ENCODE measurements around the gene ADAP1.
"Not testable (repeated sequence)": the region's sequence is repeated elsewhere in the genome, so short reads cannot be mapped to it uniquely, and the experiment has no call there.

The ADAP1 gene

GRCh38 chr7:875476-876076 is 78.9 kb downstream of the ADAP1 start:
- no peak for DNase-seq

- no peak for DNase-seq
Observed at GRCh38 chr7:875051-875450, 79.4 kb downstream of the ADAP1 start.

GRCh38 chr7:874031-874749 is 80.3 kb downstream of the ADAP1 start:
- no peak for DNase-seq

- no peak for DNase-seq
Observed at GRCh38 chr7:873367-874002, 81.0 kb downstream of the ADAP1 start.

GRCh38 chr7:872685-873084 is 81.8 kb downstream of the ADAP1 start:
- not testable (repeated sequence) for DNase-seq

- DNase-seq: no peak
Observed at GRCh38 chr7:871900-872537, 82.5 kb downstream of the ADAP1 start.

GRCh38 chr7:869348-869747 is 85.1 kb downstream of the ADAP1 start:
- no peak for DNase-seq

GRCh38 chr7:868189-868486 is 86.3 kb downstream of the ADAP1 start:
- no peak for DNase-seq

- DNase-seq: no peak
Observed at GRCh38 chr7:867406-868188, 86.9 kb downstream of the ADAP1 start.

- DNase-seq: no peak
Observed at GRCh38 chr7:867001-867405, 87.5 kb downstream of the ADAP1 start.

GRCh38 chr7:865921-866320 is 88.6 kb downstream of the ADAP1 start:
- no peak for DNase-seq

GRCh38 chr7:863106-863505 is 91.4 kb downstream of the ADAP1 start:
- no peak for DNase-seq

- DNase-seq: no peak
Observed at GRCh38 chr7:862157-862556, 92.3 kb downstream of the ADAP1 start.

GRCh38 chr7:861222-861621 is 93.3 kb downstream of the ADAP1 start:
- DNase-seq: no peak

- no peak for DNase-seq
Observed at GRCh38 chr7:860149-860548, 94.3 kb downstream of the ADAP1 start.

GRCh38 chr7:859359-860030 is 95.0 kb downstream of the ADAP1 start:
- DNase-seq: no peak

- no peak for DNase-seq
Observed at GRCh38 chr7:857661-858060, 96.8 kb downstream of the ADAP1 start.

- DNase-seq: no peak
Observed at GRCh38 chr7:856444-857095, 97.9 kb downstream of the ADAP1 start.

GRCh38 chr7:855686-856369 is 98.7 kb downstream of the ADAP1 start:
- DNase-seq: no peak

- DNase-seq: no peak
Observed at GRCh38 chr7:854118-854775, 100.2 kb downstream of the ADAP1 start.
